ENCODE data around the gene VAT1L.

DNA sequence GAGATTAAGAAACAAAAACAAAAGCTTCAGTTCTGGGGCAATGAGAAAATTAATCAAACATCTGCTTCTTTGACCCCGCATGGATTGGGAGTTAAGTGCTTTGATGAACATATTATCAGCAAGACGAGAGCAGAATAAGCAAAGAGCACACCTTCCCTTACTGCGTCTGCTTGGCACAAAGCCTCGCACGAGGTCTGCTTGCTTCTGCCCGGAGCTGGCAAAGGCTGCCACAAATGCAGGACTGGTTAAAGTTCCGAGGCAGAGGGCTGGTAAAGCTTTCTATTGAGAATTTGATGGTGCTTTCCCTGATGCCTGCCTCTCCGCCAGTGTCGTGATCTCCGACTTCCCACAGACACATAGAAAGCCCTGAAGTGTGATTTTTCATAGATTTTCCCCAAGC, 17.0 kb downstream of the VAT1L start:
- TF ChIP-seq TAF1 (conservative IDR thresholded peaks at IDR 0.05), result no peak
- TF ChIP-seq, protein P1, sequence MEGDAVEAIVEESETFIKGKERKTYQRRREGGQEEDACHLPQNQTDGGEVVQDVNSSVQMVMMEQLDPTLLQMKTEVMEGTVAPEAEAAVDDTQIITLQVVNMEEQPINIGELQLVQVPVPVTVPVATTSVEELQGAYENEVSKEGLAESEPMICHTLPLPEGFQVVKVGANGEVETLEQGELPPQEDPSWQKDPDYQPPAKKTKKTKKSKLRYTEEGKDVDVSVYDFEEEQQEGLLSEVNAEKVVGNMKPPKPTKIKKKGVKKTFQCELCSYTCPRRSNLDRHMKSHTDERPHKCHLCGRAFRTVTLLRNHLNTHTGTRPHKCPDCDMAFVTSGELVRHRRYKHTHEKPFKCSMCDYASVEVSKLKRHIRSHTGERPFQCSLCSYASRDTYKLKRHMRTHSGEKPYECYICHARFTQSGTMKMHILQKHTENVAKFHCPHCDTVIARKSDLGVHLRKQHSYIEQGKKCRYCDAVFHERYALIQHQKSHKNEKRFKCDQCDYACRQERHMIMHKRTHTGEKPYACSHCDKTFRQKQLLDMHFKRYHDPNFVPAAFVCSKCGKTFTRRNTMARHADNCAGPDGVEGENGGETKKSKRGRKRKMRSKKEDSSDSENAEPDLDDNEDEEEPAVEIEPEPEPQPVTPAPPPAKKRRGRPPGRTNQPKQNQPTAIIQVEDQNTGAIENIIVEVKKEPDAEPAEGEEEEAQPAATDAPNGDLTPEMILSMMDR (IDR thresholded peaks at IDR 0.05; ENCODE audit: low read depth, low read length, missing input control), result no peak
- no peak for TF ChIP-seq SP1 (IDR thresholded peaks at IDR 0.05)
- TF ChIP-seq YY1 (IDR thresholded peaks at IDR 0.05), result no peak
- TF ChIP-seq FOXA1 (IDR thresholded peaks at IDR 0.05), result no peak
- no peak for TF ChIP-seq REST (IDR thresholded peaks at IDR 0.05)
- TF ChIP-seq ATF3 (IDR thresholded peaks at IDR 0.05), result no peak
- no peak for TF ChIP-seq GABPA (IDR thresholded peaks at IDR 0.05 in 1 of 2, conservative IDR thresholded peaks at IDR 0.05 in 1 of 2)
- no peak for TF ChIP-seq ZBTB33 (IDR thresholded peaks at IDR 0.05)
- no peak for TF ChIP-seq JUND (IDR thresholded peaks at IDR 0.05)
- TF ChIP-seq RAD21 (IDR thresholded peaks at IDR 0.05), result peak in 1 of 2 donors; percentile 6
- no peak for TF ChIP-seq MAX (IDR thresholded peaks at IDR 0.05)
- no peak for TF ChIP-seq EGR1 (IDR thresholded peaks at IDR 0.05; ENCODE audit: low read depth in 2 of 2)
- TF ChIP-seq HNF4A (conservative IDR thresholded peaks at IDR 0.05), result no peak
